K562 (cell line): ENCODE data around the gene TUBB4B. TPM values are rescaled to one million over a fixed set of nuclear protein-coding genes. Genes with fewer than 3 reads are reported as not detected.

Experiments
- ARHGAP35 ChIP-seq: fragments of 450-650 bp; IDR thresholded peaks from 2 replicates; pipeline ENCODE4 v1.6.1; 2018; ENCODE audit not compliant: partially characterized antibody
- CBX1 ChIP-seq: sonication (generic); IDR thresholded peaks from 2 replicates; pipeline ENCODE4 v1.6.1; 2016; ENCODE audit warnings: antibody characterized with exemption, low read depth, mild to moderate bottlenecking
- CC2D1A ChIP-seq: fragments of 450-650 bp; IDR thresholded peaks from 2 replicates; pipeline ENCODE4 v1.6.1; 2017; ENCODE audit warnings: mild to moderate bottlenecking
- ETV6 ChIP-seq, 3 experiments: fragments of 150-350 bp in 1 of 3; sonication (generic) in 1 of 3; formaldehyde crosslinking in 1 of 3; IDR thresholded peaks; 2 replicates each; pipeline versions ENCODE4 v1.6.1 to v1.8.0; 2014 to 2022; ENCODE audit warnings: borderline replicate concordance in 2 of 3, low read depth in 2 of 3, antibody characterized with exemption in 1 of 3, low read length in 1 of 3, mild to moderate bottlenecking in 1 of 3, missing genetic modification reagents in 1 of 3
- HDAC3 ChIP-seq: fragments of 450-650 bp; IDR thresholded peaks from 2 replicates; pipeline ENCODE4 v1.6.1; 2018; ENCODE audit warnings: borderline replicate concordance, mild to moderate bottlenecking, moderate library complexity; ENCODE audit not compliant: partially characterized antibody
- HNRNPUL1 ChIP-seq: fragments of 200-400 bp; formaldehyde crosslinking; IDR thresholded peaks from 2 replicates; pipeline ENCODE4 v1.6.1; 2017; ENCODE audit warnings: low read length
- KLF10 ChIP-seq: fragments of 250-450 bp; sonication (Bioruptor Pico); IDR thresholded peaks from 2 replicates; pipeline ENCODE4 v1.6.1; 2021; ENCODE audit warnings: matching md5 sums
- LARP7 ChIP-seq: fragments of 450-650 bp; IDR thresholded peaks from 2 replicates; pipeline ENCODE4 v1.6.1; 2016
- MAFG ChIP-seq: fragments of 450-650 bp; conservative IDR thresholded peaks from 2 replicates; pipeline ENCODE4 v1.6.1; 2016; ENCODE audit warnings: missing genetic modification characterization, missing compliant biosample characterization
- NR2F6 ChIP-seq: fragments of 450-650 bp; formaldehyde crosslinking; IDR thresholded peaks from 2 replicates; pipeline ENCODE4 v1.4.0; 2020; ENCODE audit warnings: mild to moderate bottlenecking
- PHB2 ChIP-seq: fragments of 450-650 bp; IDR thresholded peaks from 2 replicates; pipeline ENCODE4 v1.6.1; 2017; ENCODE audit warnings: low read depth
- RBM39 ChIP-seq: fragments of 200-400 bp; formaldehyde crosslinking; optimal IDR thresholded peaks from 2 replicates; pipeline ENCODE3; 2018; ENCODE audit warnings: low read depth, low read length
- SREBF2 ChIP-seq: sonication (generic); formaldehyde crosslinking; IDR thresholded peaks from 2 replicates; pipeline ENCODE4 v1.4.0; 2020; ENCODE audit warnings: mild to moderate bottlenecking, missing genetic modification reagents
- TBP ChIP-seq: optimal IDR thresholded peaks from 2 replicates; pipeline ENCODE3; 2011; ENCODE audit warnings: low read depth, low read length, improper control_type of control experiment
- THRB ChIP-seq: fragments of 450-650 bp; formaldehyde crosslinking; conservative IDR thresholded peaks from 2 replicates; pipeline ENCODE4 v1.4.0; 2022; ENCODE audit warnings: mild to moderate bottlenecking, missing genetic modification characterization
- ZNF239 ChIP-seq: fragments of 250-450 bp; sonication (Bioruptor Pico); IDR thresholded peaks from 2 replicates; pipeline ENCODE4 v1.4.0; 2020; ENCODE audit warnings: mild to moderate bottlenecking
- ZNF561 ChIP-seq: fragments of 450-650 bp; formaldehyde crosslinking; conservative IDR thresholded peaks from 2 replicates; pipeline ENCODE4 v1.4.0; 2020; ENCODE audit warnings: mild to moderate bottlenecking, moderate library complexity
- ZNF592 ChIP-seq: fragments of 450-650 bp; IDR thresholded peaks from 2 replicates; pipeline ENCODE4 v1.6.1; 2017; ENCODE audit warnings: antibody characterized with exemption, mild to moderate bottlenecking
- polyA plus RNA-seq, 8 experiments: library from polyadenylated mRNA; depleted of rRNA in 4 of 8; stranded (reverse) in 5 of 8; unstranded in 3 of 8; fragments of >200 nt; fragmentation: Nextera tagmentation in 2 of 8; fragmentation: Illumina TruSeq in 1 of 8; extraction: Ambion mirVana in 2 of 8; extraction: Trizol in 1 of 8; gene quantifications; 2 replicates each; pipeline versions ENCODE4 v1.2.1 to v1.2.3, GENCODE V29; 2011 to 2014; ENCODE audit warnings: inconsistent platforms in 1 of 8, missing spikeins in 1 of 8
- total RNA-seq, 7 experiments: library from RNA; depleted of rRNA in 6 of 7; stranded (reverse); fragments of >200 nt in 6 of 7; fragmentation: Illumina TruSeq in 2 of 7; extraction: Trizol in 2 of 7; gene quantifications; 2 replicates each; pipeline versions ENCODE4 v1.2.1 to v1.2.3, GENCODE V29; 2011 to 2021; ENCODE audit warnings: low replicate concordance in 1 of 7
- TF ChIP-seq, protein P1 (sequence below): fragments of 450-650 bp; formaldehyde crosslinking; IDR thresholded peaks from 2 replicates; pipeline ENCODE4 v1.4.0; 2020; ENCODE audit warnings: mild to moderate bottlenecking, mixed read lengths

Gene TUBB4B
- total and polyA plus RNA-seq, 9 of the 15 experiments (the other 6 are each of a cell fraction or from before 2014, with no cell fraction given), result 24.1 to 443 (median 268) TPM

DNA sequence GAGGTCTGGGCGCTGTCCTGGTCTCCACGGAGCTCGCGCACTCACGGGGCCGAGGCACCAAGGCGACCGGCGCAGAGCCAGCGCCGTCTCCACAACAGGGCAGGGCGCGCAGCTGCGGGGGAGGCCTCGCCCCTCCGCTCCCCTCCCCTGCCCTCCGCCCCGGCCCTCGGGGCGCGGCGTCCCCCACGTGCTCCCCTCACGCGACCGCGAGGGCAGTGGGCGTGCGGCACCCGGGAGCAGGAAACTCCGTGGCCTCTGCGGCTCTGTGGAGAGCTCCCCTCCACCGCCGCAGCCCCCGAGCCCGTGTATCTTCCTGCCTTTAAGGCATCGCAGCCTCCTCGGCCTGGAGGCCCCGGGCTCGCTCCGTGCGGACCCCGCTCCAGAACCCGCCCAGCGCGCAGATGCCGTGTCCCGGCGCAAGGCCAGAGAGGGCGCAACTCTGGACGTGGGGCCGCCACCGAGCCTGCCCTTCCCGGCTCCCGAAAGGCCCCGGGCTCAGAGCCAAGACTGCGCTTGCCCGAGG is 708 bp upstream of the TUBB4B start (continued):
- no peak for TF ChIP-seq ZNF592
- TF ChIP-seq, protein P1, sequence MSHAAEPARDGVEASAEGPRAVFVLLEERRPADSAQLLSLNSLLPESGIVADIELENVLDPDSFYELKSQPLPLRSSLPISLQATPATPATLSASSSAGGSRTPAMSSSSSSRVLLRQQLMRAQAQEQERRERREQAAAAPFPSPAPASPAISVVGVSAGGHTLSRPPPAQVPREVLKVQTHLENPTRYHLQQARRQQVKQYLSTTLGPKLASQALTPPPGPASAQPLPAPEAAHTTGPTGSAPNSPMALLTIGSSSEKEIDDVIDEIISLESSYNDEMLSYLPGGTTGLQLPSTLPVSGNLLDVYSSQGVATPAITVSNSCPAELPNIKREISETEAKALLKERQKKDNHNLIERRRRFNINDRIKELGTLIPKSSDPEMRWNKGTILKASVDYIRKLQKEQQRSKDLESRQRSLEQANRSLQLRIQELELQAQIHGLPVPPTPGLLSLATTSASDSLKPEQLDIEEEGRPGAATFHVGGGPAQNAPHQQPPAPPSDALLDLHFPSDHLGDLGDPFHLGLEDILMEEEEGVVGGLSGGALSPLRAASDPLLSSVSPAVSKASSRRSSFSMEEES (CRISPR knock-in tag), result peak; percentile 14; the same call in 1 of the 2 replicates
- TF ChIP-seq KLF10 (CRISPR knock-in tag), result no peak
- TF ChIP-seq ETV6 (IDR thresholded peaks at IDR 0.05; ENCODE audit: borderline replicate concordance in 1 of 2, low read depth in 2 of 2, low read length in 1 of 2), result no peak
- TF ChIP-seq ETV6 (CRISPR knock-in tag; IDR thresholded peaks at IDR 0.05; ENCODE audit: borderline replicate concordance), result no peak
- no peak for TF ChIP-seq PHB2
- TF ChIP-seq LARP7, result no peak
- TF ChIP-seq NR2F6 (CRISPR knock-in tag), result no peak
- no peak for TF ChIP-seq RBM39
- no peak for TF ChIP-seq ZNF239 (CRISPR knock-in tag)
- no peak for TF ChIP-seq HNRNPUL1
- TF ChIP-seq ARHGAP35, result no peak
- TF ChIP-seq MAFG (tag), result no peak
- TF ChIP-seq TBP, result no peak
- no peak for TF ChIP-seq ZNF561 (CRISPR knock-in tag)
- no peak for TF ChIP-seq HDAC3
- no peak for TF ChIP-seq CC2D1A
- TF ChIP-seq THRB (CRISPR knock-in tag), result no peak
- TF ChIP-seq SREBF2, result no peak
- peak; percentile 93; the same call in 1 of the 2 replicates for TF ChIP-seq CBX1
